ENCODE data around the gene TMEM119.
"Not testable (repeated sequence)": the region's sequence is repeated elsewhere in the genome, so short reads cannot be mapped to it uniquely, and the experiment has no call there.

TMEM119 gene

GRCh38 chr12:108563136-108563803, 34.6 kb downstream of the TMEM119 start:
- DNase-seq: peak; percentile 46

- peak; percentile 91 for DNase-seq
These were observed 35.3 kb downstream of the TMEM119 start, which contains the start of gene ISCU for GRCh38 chr12:108562348-108563135. ISCU (plus strand) TSS chr12:108562596; CDS start chr12:108562623, 27 bp downstream.

GRCh38 chr12:108561852-108562347, 36.0 kb downstream of the TMEM119 start:
- DNase-seq: no peak

- DNase-seq: peak; percentile 93
These were observed 36.8 kb downstream of the TMEM119 start, which contains the start of gene SART3 for GRCh38 chr12:108560752-108561719. SART3 (minus strand) TSS chr12:108561173; CDS start chr12:108561154, 19 bp downstream.

GRCh38 chr12:108560321-108560721, 37.6 kb downstream of the TMEM119 start:
- DNase-seq: no peak

- DNase-seq: no peak
These were observed 38.1 kb downstream of the TMEM119 start for GRCh38 chr12:108559748-108560147.

GRCh38 chr12:108559007-108559655, 38.8 kb downstream of the TMEM119 start:
- DNase-seq: no peak

GRCh38 chr12:108555383-108555782, 42.5 kb downstream of the TMEM119 start:
- not testable (repeated sequence) for DNase-seq

- no peak for DNase-seq
These were observed 44.1 kb downstream of the TMEM119 start for GRCh38 chr12:108553799-108554198.

- DNase-seq: no peak
These were observed 46.3 kb downstream of the TMEM119 start for GRCh38 chr12:108551535-108551934.

- no peak for DNase-seq
These were observed 48.8 kb downstream of the TMEM119 start for GRCh38 chr12:108548954-108549521.

GRCh38 chr12:108547686-108548085, 50.2 kb downstream of the TMEM119 start:
- no peak for DNase-seq

GRCh38 chr12:108543652-108544051, 54.2 kb downstream of the TMEM119 start:
- DNase-seq: no peak

- DNase-seq: no peak
These were observed 55.6 kb downstream of the TMEM119 start for GRCh38 chr12:108542320-108542719.

Data from NCI-H1092 treated with DMSO at 0.1 percent for 48 hours (cell line).